CD4-positive, alpha-beta T cell (primary cell): ENCODE data around the gene BYSL. TPM values are rescaled to one million over a fixed set of nuclear protein-coding genes. Genes with fewer than 3 reads are reported as not detected.
A peak's percentile ranks its signal among the peaks of the same experiment; 100 is the strongest.

Experiments
- ATAC-seq: fragments of 200-7000 bp; cut with Tn5 transposase; one replicate; pipeline ENCODE4 v1.10.0; 2022; ENCODE audit warnings: mild to moderate bottlenecking; ENCODE audit not compliant: poor library complexity
- CTCF ChIA-PET: fragments of 350-600 bp; sonication (Branson Sonifier 250); formaldehyde crosslinking; loops from one replicate; lab custom pipeline; 2021; ENCODE audit warnings: antibody characterized with exemption, inconsistent platforms; lab: Charles Lee
- POLR2A ChIA-PET: fragments of 350-600 bp; sonication (Branson Sonifier 250); formaldehyde crosslinking; loops from one replicate; lab custom pipeline; 2021; ENCODE audit warnings: antibody characterized with exemption, inconsistent platforms; lab: Charles Lee
- DNase-seq, 14 experiments: peaks; one replicate each; pipeline ENCODE4 v3.0.0-alpha.2; 2013 to 2020; ENCODE audit warnings: mixed read lengths in 2 of 14
- H3K27ac ChIP-seq, 2 donors: one replicate each; pipeline versions ENCODE4 v1.5.1 to v1.7.0; 2013; ENCODE audit warnings: low read length in 2 of 2, low read depth in 1 of 2, mild to moderate bottlenecking in 1 of 2
- H3K27me3 ChIP-seq, 2 experiments: 1 replicate in 1 of 2; 2 replicates in 1 of 2; pipeline versions ENCODE4 v1.6.1 to v1.7.0; 2013; ENCODE audit warnings: low read length in 2 of 2, control low read depth in 1 of 2, mild to moderate bottlenecking in 1 of 2, moderate library complexity in 1 of 2; ENCODE audit not compliant: insufficient read depth in 2 of 2, control insufficient read depth in 1 of 2
- H3K36me3 ChIP-seq: one replicate; pipeline ENCODE4 v1.6.1; 2013; ENCODE audit warnings: low read length, control low read depth; ENCODE audit not compliant: insufficient read depth
- H3K4me1 ChIP-seq: one replicate; pipeline ENCODE4 v1.6.1; 2013; ENCODE audit warnings: low read length, control low read depth; ENCODE audit not compliant: insufficient read depth
- H3K4me3 ChIP-seq: one replicate; pipeline ENCODE4 v1.5.1; 2013; ENCODE audit warnings: mild to moderate bottlenecking, low read length, moderate library complexity
- H3K9me3 ChIP-seq, 2 experiments: 1 replicate in 1 of 2; 2 replicates in 1 of 2; pipeline versions ENCODE4 v1.6.1 to v1.7.0; 2013; ENCODE audit warnings: low read length in 2 of 2, mild to moderate bottlenecking in 2 of 2, control low read depth in 1 of 2, moderate library complexity in 1 of 2; ENCODE audit not compliant: control insufficient read depth in 1 of 2, insufficient read depth in 1 of 2
- H3K27ac Mint-ChIP-seq: one replicate; pipeline ENCODE4 v1.8.0; 2020; ENCODE audit warnings: mixed read lengths
- H3K27me3 Mint-ChIP-seq: one replicate; pipeline ENCODE4 v1.8.0; 2021; ENCODE audit warnings: mixed read lengths
- H3K36me3 Mint-ChIP-seq: one replicate; pipeline ENCODE4 v1.8.0; 2021; ENCODE audit warnings: low read depth, mixed read lengths
- H3K4me1 Mint-ChIP-seq: one replicate; pipeline ENCODE4 v1.8.0; 2021; ENCODE audit warnings: low read depth, mixed read lengths
- H3K4me3 Mint-ChIP-seq: one replicate; pipeline ENCODE4 v1.8.0; 2020; ENCODE audit warnings: mild to moderate bottlenecking, mixed read lengths
- H3K9me3 Mint-ChIP-seq: one replicate; pipeline ENCODE4 v1.8.0; 2020; ENCODE audit warnings: mixed read lengths
- intact Hi-C, 2 experiments: fragments of 100-400 bp; cut with DNase I in 1 of 2; cut with micrococcal nuclease in 1 of 2; formaldehyde crosslinking; loops; one replicate each; pipeline versions ENCODE4 v1.15.1 to v1.9.0; 2023 to 2025; cut with DNase I, micrococcal nuclease
- total RNA-seq, 174 experiments: library from RNA in 2 of 174; stranded (reverse) in 2 of 174; gene quantifications; one replicate each; pipeline ENCODE4 v1.2.3 and lab custom pipeline; 2021 to 2026
- TF ChIP-seq, protein P1 (sequence below): fragments of 200-600 bp; IDR thresholded peaks from one replicate; pipeline ENCODE4 v1.8.0; 2022; ENCODE audit warnings: antibody characterized with exemption, mild to moderate bottlenecking

The BYSL gene
- total RNA-seq, 2 experiments from 2014 or later = 1.2 to 1.6 TPM

GRCh38 chr6:41960028-41960427 is 38.7 kb downstream of the BYSL start:
- Histone ChIP-seq H3K27me3 (no peaks in the 10 kb centered on the region), H3K4me1 (peaks cover 47% of the 10 kb centered on the region), H3K36me3 (peaks cover 42% of the 10 kb centered on the region), H3K27ac (no peak overlapping the region), H3K4me3 (no peak overlapping the region), H3K9me3 (no peaks in the 10 kb centered on the region)
- H3K27me3 Mint-ChIP-seq = no peaks in the 10 kb centered on the region
- H3K36me3 Mint-ChIP-seq = peaks cover 77% of the 10 kb centered on the region
- POLR2A ChIA-PET = no interaction called here
- no peaks in the 10 kb centered on the region for H3K9me3 Mint-ChIP-seq
- H3K4me3 Mint-ChIP-seq = no peak overlapping the region
- no peak for ATAC-seq
- intact Hi-C loops = no loop called here
- TF ChIP-seq, protein P1, sequence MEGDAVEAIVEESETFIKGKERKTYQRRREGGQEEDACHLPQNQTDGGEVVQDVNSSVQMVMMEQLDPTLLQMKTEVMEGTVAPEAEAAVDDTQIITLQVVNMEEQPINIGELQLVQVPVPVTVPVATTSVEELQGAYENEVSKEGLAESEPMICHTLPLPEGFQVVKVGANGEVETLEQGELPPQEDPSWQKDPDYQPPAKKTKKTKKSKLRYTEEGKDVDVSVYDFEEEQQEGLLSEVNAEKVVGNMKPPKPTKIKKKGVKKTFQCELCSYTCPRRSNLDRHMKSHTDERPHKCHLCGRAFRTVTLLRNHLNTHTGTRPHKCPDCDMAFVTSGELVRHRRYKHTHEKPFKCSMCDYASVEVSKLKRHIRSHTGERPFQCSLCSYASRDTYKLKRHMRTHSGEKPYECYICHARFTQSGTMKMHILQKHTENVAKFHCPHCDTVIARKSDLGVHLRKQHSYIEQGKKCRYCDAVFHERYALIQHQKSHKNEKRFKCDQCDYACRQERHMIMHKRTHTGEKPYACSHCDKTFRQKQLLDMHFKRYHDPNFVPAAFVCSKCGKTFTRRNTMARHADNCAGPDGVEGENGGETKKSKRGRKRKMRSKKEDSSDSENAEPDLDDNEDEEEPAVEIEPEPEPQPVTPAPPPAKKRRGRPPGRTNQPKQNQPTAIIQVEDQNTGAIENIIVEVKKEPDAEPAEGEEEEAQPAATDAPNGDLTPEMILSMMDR = no peak
- no peak for DNase-seq
- peaks cover 77% of the 10 kb centered on the region for H3K4me1 Mint-ChIP-seq
- CTCF ChIA-PET = no interaction called here
- peak overlapping the region; percentile 69 for H3K27ac Mint-ChIP-seq

DNA sequence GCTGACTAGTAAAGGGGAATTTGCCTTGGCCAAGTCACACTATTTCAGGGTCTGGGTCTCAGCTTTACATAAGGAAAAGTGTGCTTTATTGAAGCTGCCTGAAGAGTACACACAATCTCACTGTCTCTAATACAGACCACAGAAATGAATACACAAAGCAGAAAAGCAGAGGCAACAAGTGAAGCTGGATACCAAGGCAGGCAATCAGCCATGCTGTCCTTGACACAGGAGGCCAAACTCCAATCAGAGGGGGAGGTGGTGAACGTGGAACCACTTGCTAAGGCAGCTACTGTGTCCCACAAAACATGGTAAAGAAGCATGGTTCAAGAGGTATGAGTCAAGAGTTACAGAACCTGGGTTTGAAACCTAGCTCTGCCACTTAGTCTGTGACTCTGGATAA is 42.1 kb downstream of the BYSL start:
- Histone ChIP-seq H3K27ac (peak overlapping the region; percentile 25 to 47), H3K9me3 (no peaks in the 10 kb centered on the region), H3K36me3 (peaks cover 55% of the 10 kb centered on the region), H3K4me1 (peaks cover 61% of the 10 kb centered on the region), H3K4me3 (no peak overlapping the region), H3K27me3 (no peaks in the 10 kb centered on the region)
- POLR2A ChIA-PET = interaction anchor here (0.5 to 1.4 kb wide), 4 partner anchors 12 to 1141 kb away, joined by 3 to 5 read pairs (median 4); partner anchors contain the start of gene CCND3
- Mint-ChIP-seq H3K4me1 (peaks cover 87% of the 10 kb centered on the region), H3K27ac (peak overlapping the region; percentile 68), H3K4me3 (no peak overlapping the region), H3K27me3 (no peaks in the 10 kb centered on the region), H3K36me3 (peaks cover 81% of the 10 kb centered on the region), H3K9me3 (no peaks in the 10 kb centered on the region)
- CTCF ChIA-PET = no interaction called here
- intact Hi-C loops = no loop called here
- DNase-seq (no peak), ATAC-seq (no peak)
- TF ChIP-seq, protein P1 = no peak

DNA sequence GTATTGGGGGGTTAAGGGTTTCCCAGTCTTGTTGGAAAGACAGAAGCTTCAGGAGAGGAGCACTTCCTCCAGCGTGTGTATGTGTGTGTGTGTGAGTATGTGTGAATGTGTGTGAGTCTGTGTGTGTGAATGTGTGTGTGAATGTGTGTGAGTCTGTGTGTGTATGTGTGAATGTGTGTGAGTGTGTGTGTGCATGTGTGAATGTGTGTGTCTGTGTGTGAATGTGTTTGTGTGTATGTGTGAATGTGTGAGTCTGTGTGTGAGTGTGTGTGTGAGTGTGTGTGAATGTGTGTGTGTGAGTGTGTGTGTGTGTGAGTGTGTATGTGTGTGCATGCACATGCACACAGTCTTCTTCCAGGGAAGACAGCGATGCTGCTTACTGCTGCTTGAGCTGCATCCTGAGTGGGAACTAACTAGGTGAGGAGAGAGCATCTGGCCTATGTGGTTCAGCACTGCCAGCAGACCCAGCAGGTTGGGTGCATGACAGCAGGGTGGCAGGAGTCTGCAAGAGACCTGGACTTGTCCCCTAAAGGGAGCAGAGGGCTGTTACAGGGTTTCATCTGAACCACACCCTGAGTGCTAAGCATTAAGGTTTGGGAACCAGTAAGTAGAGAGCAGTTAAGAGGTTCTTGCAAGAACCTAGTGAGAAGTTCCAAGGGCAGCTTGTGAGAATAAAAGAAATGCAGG is 43.0 kb downstream of the BYSL start:
- peak overlapping the region; percentile 6 for H3K4me3 Mint-ChIP-seq
- Histone ChIP-seq H3K4me1 (peaks cover 64% of the 10 kb centered on the region), H3K4me3 (no peak overlapping the region), H3K27ac (peak overlapping the region in 1 of 2 donors; percentile 5), H3K27me3 (no peaks in the 10 kb centered on the region), H3K9me3 (no peaks in the 10 kb centered on the region), H3K36me3 (peaks cover 55% of the 10 kb centered on the region)
- H3K9me3 Mint-ChIP-seq = no peaks in the 10 kb centered on the region
- ChIA-PET CTCF (interaction anchor here (1.5 kb wide), 1 partner anchor 80 kb away, joined by 4 read pairs; no protein-coding TSS in a partner anchor), POLR2A (interaction anchor here (0.7 to 1.4 kb wide), 3 partner anchors 9 to 85 kb away, joined by 3 to 5 read pairs (median 4); partner anchors contain the start of gene CCND3)
- peaks cover 73% of the 10 kb centered on the region for H3K36me3 Mint-ChIP-seq
- no peaks in the 10 kb centered on the region for H3K27me3 Mint-ChIP-seq
- TF ChIP-seq, protein P1 = no peak
- H3K27ac Mint-ChIP-seq = peak overlapping the region; percentile 68
- ATAC-seq = peak; percentile 47
- intact Hi-C loops = no loop called here
- DNase-seq = no peak
- H3K4me1 Mint-ChIP-seq = peaks cover 81% of the 10 kb centered on the region
